Breast epithelium (tissue), 3 donors: ENCODE data around the gene ANKRD65.
"Not testable (repeated sequence)": the region's sequence is repeated elsewhere in the genome, so short reads cannot be mapped to it uniquely, and the experiment has no call there.

Source experiments
- CTCF ChIP-seq, 3 donors: fragments of 450-650 bp; IDR thresholded peaks; one replicate each; pipeline ENCODE4 v1.5.1; 2016 to 2017; ENCODE audit warnings: antibody characterized with exemption in 3 of 3, mild to moderate bottlenecking in 3 of 3, moderate library complexity in 3 of 3
- POLR2A ChIP-seq: fragments of 450-650 bp; IDR thresholded peaks from one replicate; pipeline ENCODE4 v1.6.1; 2016; ENCODE audit warnings: antibody characterized with exemption, mild to moderate bottlenecking, moderate library complexity
- POLR2AphosphoS5 ChIP-seq, 3 donors: sonication (generic); formaldehyde crosslinking; IDR thresholded peaks; one replicate each; pipeline ENCODE4 v1.6.1; 2017; ENCODE audit warnings: antibody characterized with exemption in 3 of 3

GRCh38 chr1:1454286-1455056, 33.4 kb upstream of the ANKRD65 start:
- TF ChIP-seq CTCF (IDR thresholded peaks at IDR 0.05); POLR2A; POLR2AphosphoS5 (IDR thresholded peaks at IDR 0.05): not testable (repeated sequence)
